Skin epidermis (tissue), 12 donors: ENCODE results near the gene PLD3.
A peak's percentile ranks its signal among the peaks of the same experiment; 100 is the strongest.
"Not testable (repeated sequence)": the region's sequence is repeated elsewhere in the genome, so short reads cannot be mapped to it uniquely, and the experiment has no call there.

Experiments
- H3K27ac ChIP-seq, 21 experiments: fragments of 200-600 bp; sonication (generic) in 11 of 21; one replicate each; pipeline ENCODE4 v1.5.0; 2020; ENCODE audit warnings: mild to moderate bottlenecking in 3 of 21, inconsistent platforms in 2 of 21, moderate library complexity in 2 of 21
- H3K4me3 ChIP-seq, 7 experiments: fragments of 200-600 bp; sonication (generic) in 2 of 7; one replicate each; pipeline ENCODE4 v1.5.0; 2020; ENCODE audit warnings: inconsistent platforms in 2 of 7, mild to moderate bottlenecking in 2 of 7, moderate library complexity in 1 of 7

The PLD3 gene

DNA sequence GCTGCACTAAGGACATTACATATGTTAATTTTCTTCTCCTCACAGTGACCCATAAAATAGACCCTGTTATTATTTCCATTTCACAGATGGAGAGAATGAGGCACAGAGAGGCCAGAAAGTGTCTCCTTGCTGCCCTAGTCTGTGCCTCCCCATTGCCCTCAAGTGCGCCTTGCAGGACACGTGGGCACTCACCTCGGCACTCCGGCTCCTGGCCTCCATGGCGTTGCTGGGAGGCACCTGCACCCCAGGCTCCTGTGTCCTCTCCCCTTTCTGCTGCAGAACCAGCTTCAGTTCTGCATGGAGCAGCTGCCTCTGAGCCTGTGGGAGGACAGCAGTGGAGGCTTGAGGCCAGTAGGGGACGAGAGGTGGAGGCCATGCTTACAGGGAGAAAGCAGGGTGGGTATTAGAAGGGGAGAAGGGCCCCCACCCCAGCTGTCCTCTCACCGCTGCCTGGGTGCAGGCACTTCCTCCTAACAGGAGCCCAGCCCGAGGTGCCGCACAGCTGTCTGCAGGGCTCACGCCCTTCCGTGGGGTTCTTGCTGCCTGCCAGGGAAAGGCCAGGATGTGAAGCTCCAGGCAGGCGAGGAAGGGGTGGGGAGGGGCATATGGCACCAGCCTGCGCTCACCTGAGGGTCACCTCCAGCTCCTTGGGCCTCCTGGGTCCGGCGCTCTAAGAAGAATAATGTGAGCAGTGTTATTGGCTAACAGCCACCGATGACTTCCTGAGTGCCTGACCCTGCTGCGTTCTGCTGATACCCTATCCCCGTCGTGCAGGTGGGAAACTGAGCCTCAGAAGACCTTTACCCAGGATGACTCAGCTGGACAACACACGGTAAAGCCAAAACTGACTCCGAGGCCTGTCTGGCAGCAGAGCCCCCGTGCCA, 59.5 kb downstream of the PLD3 start:
- no peak overlapping the region for H3K4me3 ChIP-seq
- no peak overlapping the region for H3K27ac ChIP-seq

DNA sequence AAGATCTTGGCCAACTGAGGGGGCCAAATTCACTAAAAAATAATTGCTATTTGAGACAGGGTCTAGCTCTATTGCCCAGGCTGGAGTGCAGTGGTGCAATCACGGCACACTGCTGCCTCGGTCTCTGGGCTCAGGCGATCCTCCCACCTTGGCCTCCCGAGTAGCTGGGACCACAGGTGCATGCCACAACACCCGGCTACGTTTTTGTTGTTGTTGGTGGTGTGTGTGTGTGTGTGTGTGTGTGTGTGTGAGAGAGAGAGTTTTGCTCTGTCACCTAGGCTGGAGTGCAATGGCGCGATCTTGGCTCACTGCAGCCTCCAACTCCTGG, 60.1 kb downstream of the PLD3 start:
- not testable (repeated sequence) for H3K4me3 ChIP-seq, H3K27ac ChIP-seq

DNA sequence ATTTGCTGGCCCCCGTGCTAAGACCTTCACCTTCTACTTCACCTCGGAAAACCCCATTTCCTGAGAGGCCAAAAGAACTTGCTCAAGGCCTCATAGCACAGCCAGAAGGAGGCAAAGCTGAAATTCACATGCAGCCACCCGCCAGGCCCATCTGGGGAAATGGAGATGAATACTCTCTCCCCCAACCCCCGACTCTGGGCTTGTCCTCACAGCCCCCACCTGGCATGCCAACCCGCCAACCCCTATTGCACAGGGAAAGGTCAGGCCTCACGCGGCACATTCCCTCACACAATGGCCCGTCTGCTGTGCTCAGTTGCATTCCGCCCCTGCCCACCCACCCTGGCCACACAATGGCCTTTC, 61.5 kb downstream of the PLD3 start:
- H3K27ac ChIP-seq: no peak overlapping the region

DNA sequence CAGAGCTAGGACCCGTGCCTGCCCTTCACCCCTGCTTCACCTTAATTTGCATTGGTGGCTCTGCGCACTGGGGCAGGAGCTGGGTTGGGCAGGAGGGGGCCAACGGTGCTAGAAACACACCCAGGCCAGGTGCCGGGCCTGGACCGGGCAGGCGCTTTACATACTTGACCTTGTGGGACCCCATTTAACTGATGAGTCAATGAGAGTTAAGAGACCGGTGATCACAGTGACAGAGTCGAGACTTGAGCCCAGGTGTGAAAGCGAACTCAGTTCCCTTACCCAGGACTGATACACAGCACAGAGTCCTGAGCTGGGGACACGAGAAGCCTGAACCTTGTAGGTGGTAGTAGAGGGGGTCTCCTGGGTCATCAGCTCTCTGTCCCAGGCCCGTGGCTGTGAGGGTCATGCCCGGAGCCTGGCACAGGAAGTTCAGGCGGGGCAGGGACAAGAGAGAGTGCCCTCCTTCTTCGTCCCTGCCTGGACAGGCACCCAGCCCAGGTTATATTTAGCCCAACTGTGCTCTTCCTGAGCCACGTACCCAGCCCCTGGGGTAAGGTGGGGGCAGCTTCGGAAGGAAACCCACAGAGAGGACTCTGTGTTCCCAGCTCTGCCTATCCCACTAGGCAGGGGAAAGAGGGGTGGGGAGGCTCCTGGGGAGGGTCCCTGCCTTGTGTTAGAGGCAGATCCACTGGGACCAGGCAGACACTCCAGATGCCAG, 62.8 kb downstream of the PLD3 start:
- H3K27ac ChIP-seq: peak overlapping the region in 5 of 21 experiments; percentile 11 to 55 (median 36)
- no peak overlapping the region for H3K4me3 ChIP-seq

More for the DNA sequence above, 61.5 kb downstream of the PLD3 start:
- H3K4me3 ChIP-seq: no peak overlapping the region

DNA sequence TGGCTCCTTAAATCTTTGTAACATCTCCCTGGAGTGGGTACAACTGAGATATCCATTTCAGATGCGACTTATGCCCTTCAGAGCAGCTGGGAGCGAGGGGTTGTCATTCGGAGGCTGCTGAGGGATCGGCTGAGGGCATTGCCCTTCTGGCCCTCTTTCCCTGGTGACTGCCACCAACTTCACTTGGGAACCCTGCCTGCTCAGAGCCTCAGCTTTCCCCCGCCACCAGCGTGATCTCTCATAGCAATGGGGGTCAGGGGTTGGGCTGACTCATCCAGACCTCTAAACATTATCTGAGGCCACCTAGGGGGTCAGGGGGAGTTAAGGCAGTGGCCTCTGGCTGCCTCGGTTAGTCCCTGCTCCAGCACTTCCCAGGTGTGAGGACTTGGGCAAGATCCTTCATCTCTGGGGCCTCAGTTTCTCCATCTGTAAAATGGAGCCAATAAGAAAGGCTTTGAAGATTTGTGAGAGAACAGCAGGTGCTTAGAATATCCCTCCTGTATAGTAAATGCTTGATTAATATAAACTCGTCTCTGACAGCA, 63.5 kb downstream of the PLD3 start:
- peak overlapping the region in 4 of 21 experiments; percentile 2 to 55 (median 24) for H3K27ac ChIP-seq
- H3K4me3 ChIP-seq: no peak overlapping the region

DNA sequence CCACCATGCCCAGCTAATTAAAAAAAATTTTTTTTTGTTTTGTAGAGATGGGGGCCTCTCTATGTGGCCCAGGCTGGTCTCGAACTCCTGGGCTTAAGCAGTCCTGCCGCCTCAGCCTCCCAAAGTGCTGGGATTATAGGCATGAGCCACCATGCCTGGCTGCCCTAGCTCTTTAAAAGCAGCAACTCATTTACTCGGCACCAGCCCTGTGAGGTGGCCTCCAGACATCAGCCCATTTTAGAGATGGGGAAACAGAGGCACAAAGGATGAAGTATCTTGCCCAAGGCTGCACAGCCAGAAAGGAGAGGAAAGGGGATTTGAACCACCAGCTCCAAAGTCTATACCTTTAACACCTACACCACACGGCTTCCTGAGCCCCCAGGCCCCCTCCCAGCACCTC, 64.4 kb downstream of the PLD3 start:
- H3K4me3 ChIP-seq: no peak overlapping the region
- H3K27ac ChIP-seq: no peak overlapping the region

DNA sequence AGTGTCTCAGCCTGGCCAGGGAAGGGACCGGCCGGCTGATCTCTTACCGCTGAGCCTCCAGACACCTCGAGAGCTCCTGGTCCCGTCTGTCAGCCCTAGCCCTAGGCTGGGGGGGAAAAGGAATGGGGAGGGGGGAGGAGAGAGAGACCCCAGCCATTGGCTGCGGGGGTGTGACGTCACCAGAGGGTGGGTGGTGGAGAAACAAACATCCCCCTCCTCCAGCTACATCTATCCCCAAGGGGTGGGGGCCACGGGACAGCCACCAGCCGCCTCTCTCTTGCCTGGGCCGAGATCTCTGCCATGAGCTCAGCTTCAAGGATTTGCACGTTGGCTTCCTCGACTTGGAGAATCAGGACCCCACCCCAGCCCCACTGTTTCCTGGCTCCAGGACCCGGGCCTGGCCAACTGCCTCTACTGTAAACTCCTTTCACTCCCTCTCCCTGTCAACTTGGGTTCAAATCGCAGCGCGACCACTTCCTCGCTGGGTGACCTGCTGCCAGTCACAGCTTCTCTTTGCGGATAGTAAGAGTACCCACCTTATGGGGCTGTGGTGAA, 64.9 kb downstream of the PLD3 start, which contains the start of gene PRX:
Gene PRX (minus strand): TSS at position 88 of the 555 bp plus-strand sequence. CDS start 5,446 bp downstream, outside the sequence.
- H3K4me3 ChIP-seq: no peak within 1 kb of the TSS

DNA sequence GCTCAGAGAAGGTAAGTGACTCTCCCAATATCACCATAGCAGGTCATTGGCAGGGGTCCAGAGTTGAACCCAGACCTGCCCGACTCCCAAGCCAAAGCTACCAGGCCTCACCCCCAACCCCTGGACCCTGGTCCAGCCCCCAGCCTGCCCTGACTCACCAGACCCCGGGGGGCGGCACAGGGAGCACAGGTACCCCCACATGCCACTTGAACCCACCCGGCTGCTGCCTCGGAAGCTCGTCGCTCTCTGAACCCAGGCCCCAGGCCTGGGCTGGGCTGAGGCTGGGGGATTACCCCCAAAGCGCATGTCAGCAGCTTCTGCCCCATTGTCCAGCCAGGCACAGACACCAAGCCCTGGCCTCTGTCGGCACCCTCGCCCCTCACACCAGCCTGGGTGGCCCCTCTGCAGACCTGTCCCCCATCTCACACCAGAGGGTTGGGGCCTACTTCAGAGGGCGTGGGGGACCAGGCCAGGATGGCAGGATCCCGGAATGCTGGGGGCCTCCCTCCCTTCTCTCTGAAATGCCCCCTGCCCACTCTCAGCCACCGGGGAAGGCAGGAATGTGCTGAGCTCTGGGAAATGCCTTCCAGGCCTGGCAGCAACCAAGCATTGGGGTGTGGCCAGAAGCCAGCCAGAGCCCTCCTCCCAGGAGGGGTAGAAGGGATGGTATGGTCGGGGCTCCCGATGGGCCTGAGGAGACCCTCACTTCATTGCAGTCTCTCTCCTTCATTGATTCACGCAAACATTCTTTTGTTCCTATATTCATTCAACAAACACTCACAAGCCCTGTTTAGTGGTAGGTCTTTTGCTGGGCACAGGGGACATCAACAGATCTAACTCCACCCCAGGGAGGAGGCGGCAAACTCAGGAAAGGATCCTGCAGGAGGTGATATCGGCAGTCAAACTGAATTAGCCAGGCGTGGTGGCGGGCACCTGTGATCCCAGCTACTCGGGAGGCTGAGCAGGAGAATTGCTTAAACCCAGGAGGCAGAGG, 66.3 kb downstream of the PLD3 start:
- no peak overlapping the region for H3K27ac ChIP-seq
- no peak overlapping the region for H3K4me3 ChIP-seq

More for the DNA sequence above, 64.9 kb downstream of the PLD3 start, which contains the start of gene PRX:
- H3K27ac ChIP-seq: peak within 1 kb of the TSS in 1 of 21 experiments; percentile 2

DNA sequence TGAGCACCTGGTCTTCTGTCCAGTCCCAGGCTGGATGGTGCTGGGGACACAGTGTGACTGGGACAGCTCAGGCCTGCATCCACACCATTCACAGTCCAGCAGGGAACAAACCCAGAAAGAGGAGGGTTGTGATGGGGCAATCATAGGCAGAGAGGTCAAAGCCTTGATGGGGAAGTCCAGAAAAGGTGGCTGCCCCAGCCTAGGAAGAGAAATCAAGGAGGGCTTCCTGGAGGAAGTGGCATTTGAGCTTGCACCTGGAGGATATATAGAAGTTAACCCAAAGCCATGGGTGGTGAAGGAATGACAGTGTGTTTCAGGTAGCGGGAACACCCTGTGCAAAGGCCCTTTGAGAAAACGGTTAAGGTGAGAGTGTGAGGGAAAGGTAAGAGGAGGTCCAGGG, 67.3 kb downstream of the PLD3 start:
- H3K27ac ChIP-seq: no peak overlapping the region

DNA sequence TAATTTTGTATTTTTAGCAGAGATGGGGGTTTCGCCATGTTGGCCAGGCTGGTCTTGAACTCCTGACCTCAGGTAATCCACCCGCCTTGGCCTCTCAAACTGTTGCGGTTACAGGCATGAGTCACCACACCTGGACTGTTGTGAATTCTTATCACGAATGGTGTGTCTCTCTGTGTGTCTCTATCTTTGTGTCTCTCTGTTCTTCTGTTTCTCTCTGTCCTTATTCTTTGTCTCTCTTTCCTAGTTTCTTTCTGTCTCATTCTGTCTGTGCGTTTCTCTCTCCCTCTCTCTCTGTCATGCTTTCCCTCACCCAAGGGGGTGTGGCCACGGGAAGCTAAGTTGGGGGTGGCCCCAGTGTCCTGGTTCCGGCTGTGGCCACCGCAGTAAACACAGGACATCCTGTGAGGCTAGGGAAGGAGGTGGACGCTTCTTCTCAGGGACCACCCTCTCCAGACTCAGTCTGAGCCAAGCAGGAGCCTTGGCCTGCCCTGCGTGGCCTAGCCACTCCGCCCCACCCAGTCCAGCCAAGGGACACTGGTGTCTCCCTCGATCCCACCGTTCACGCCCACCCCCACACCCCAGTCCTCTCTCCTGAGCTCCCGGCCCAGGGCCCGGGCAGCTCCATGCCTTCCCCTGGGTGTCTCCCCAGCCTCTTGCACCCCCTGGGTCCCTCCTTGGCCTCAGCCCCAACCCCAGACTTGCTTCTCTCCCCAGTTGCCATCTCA, 68.6 kb downstream of the PLD3 start:
- Histone ChIP-seq H3K27ac (peak overlapping the region in 20 of 21 experiments; percentile 25 to 88 (median 69)), H3K4me3 (no peak overlapping the region)

More for the DNA sequence above, 67.3 kb downstream of the PLD3 start:
- H3K4me3 ChIP-seq: no peak overlapping the region

DNA sequence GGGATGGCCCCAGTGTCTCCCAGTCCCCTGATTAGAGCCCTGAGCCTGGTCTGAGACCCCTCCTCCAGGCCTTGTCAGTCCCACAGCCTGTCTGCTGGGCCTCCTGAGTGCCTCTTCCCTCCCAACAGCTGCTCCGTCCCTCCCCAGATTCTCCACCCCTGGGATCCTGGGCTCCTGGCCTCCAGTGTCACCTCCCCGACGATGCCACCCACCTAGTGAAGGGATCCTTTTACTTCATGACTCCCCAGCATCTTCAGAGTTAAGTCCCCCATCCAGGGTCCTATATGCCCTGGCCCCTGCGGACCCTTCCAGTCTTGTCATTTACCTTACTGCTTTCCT, 69.1 kb downstream of the PLD3 start:
- Histone ChIP-seq H3K27ac (peak overlapping the region in 20 of 21 experiments; percentile 25 to 88 (median 69)), H3K4me3 (no peak overlapping the region)

DNA sequence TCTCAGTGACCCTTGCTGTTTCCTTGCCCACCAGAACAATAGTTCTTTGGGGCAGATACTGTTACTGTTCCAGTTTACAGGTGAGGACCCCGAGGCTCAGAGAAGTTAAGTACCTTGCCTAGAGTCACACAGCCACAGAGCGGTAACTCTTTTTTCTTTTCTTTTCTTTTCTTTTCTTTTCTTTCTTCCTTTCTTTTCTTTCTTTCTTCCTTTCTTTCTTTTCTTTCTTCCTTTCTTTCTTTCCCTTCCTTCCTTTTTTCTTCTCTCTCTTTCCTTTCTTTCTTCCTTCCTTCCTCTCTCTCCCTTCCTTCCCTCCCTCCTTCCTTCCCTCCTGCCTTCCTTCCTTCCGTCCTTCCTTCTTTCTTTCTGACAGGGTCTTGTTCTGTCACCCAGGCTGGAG, 69.5 kb downstream of the PLD3 start:
- Histone ChIP-seq H3K27ac (peak overlapping the region in 9 of 21 experiments; percentile 58 to 88 (median 76)), H3K4me3 (no peak overlapping the region)

DNA sequence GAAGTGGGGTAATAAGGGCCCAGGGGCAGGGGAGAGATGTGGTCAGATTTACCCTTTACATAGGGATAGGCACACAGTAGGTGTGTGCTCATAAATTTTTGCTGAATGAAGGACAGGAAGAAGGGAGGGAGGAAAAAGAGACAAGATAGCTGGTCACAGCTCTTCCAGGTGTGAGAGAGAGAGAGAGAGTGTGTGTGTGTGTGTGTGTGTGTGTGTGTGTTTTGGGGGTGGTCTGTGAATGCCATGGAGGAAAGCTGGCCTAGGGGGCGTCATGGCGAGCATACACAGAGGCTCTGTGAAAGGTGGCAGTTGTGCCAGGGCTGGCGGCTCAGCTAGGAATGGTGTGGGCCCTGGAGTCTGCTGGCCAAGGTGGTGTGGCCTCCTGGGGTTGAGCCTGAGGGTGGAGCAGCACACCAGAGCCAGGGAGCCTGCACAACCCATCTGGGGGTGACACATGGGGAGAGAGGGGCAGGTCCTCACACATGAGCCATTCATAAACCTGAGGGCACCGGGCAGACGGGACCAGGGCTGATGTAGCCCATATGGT, 70.6 kb downstream of the PLD3 start:
- H3K4me3 ChIP-seq: no peak overlapping the region
- H3K27ac ChIP-seq: peak overlapping the region in 2 of 21 experiments; percentile 7 to 35

DNA sequence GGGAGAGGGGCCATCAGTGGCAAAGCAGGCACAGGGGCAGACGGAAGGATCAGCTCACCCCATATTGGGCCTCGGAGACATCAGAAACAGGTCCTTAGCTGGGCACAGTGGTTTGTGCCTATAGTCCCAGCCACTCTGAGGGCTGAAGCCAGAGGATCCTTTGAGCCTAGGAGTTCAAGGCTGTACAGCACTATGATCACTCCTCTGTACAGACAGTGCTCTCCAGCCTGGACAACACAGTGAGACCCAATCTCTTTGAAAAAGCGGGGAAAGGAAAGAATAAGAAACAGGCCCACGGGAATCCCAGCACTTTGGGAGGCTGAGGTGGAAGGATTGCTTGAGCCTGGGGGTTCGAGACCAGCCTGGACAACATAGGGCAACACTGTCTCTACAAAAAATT, 71.3 kb downstream of the PLD3 start:
- Histone ChIP-seq H3K4me3 (no peak overlapping the region), H3K27ac (peak overlapping the region in 2 of 21 experiments; percentile 7 to 35)

DNA sequence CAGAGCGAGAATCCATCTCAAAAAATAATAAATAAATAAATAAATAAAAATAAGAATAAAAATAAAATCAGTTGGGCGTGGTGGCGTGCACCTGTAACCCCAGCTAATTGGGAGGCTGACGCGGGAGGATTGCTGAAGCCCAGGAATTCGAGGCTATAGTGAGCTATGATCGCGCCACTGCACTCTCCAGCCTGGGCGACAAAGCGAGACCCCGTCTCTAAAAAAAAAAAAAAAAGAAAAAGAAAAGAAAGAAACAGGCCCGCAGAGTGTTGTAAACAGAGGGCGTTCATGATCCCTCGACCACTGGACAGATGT, 71.9 kb downstream of the PLD3 start:
- Histone ChIP-seq H3K4me3 (peak overlapping the region; percentile 31 to 62 (median 49)), H3K27ac (peak overlapping the region; percentile 84 to 100 (median 97))

DNA sequence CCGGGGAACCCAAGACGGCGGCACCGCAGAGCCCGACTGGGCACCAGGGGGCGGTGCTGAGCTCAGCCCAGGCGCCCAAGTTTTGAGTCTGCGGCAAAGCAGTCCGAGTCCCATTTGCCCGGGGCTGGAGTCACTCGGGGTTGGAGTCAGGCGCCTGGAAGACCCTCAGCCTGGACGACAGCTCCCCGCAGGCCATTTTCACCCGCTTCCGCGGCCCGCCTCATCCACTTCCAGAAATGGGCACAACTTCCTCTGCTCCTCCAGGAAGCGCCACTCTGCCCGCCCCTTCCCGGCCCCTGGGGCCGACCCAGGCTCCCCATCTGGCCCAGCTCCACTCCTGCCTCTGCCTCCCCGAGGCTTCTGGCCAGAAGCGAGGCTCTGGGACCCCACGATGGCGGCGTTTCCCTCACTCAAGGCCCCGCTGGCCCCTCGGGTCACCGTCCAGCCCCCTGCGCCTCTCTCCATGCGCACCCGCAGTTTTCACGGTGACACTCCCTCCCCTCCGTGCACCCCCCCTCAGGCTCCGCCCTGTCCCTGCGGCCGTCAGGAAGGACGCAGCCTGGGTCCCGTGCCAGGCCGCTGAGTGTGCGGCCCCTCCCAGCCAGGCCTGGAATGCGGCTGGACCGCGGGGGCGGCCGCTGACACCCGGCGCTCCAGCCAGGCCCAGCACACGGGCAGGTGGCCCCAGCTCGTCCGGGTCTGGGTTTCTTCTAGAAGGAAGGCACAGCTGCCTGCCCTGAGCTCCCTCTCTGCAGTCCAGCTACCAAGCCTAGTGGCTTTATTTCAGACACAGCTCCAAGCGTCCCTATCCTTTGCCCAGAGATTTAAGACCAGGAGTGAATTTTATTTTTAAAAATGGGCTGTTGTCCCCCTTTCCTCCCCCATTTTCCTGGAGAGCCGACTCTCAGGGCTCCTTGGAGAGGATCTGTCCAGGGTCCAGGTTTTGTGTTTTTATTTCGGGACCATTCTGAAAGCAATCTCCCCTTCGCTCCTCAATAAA, 72.6 kb downstream of the PLD3 start:
- Histone ChIP-seq H3K4me3 (peak overlapping the region; percentile 31 to 62 (median 49)), H3K27ac (peak overlapping the region; percentile 84 to 100 (median 97))
